HepG2 (cell line): ENCODE results near the gene PRM2. TPM values are rescaled to one million over a fixed set of nuclear protein-coding genes. Genes with fewer than 3 reads are reported as not detected.

Experiments used
- ARNT2 ChIP-seq: sonication (generic); formaldehyde crosslinking; IDR thresholded peaks from 2 replicates; pipeline ENCODE4 v1.8.0; 2022; ENCODE audit warnings: mild to moderate bottlenecking, low read depth, missing genetic modification reagents, moderate library complexity
- FOSL2 ChIP-seq: sonication (generic); formaldehyde crosslinking; IDR thresholded peaks from 2 replicates; pipeline ENCODE4 v1.4.0; 2020; ENCODE audit warnings: missing genetic modification reagents
- HMG20B ChIP-seq: conservative IDR thresholded peaks from 2 replicates; pipeline ENCODE4 v1.6.1; 2016; ENCODE audit warnings: missing genetic modification reagents, missing compliant biosample characterization
- HOXA3 ChIP-seq: sonication (generic); formaldehyde crosslinking; IDR thresholded peaks from 2 replicates; pipeline ENCODE4 v1.5.0; 2020; ENCODE audit warnings: missing genetic modification reagents
- KLF11 ChIP-seq: IDR thresholded peaks from 2 replicates; pipeline ENCODE4 v1.6.1; 2016; ENCODE audit warnings: missing compliant biosample characterization
- MATR3 ChIP-seq: sonication (generic); formaldehyde crosslinking; IDR thresholded peaks from 2 replicates; pipeline ENCODE4 v1.4.0; 2020; ENCODE audit warnings: missing genetic modification reagents
- NKX3-1 ChIP-seq: sonication (generic); formaldehyde crosslinking; IDR thresholded peaks from 2 replicates; pipeline ENCODE4 v1.5.0; 2020; ENCODE audit warnings: missing genetic modification reagents
- STAT5B ChIP-seq: sonication (generic); formaldehyde crosslinking; IDR thresholded peaks from 2 replicates; pipeline ENCODE4 v1.4.0; 2020; ENCODE audit warnings: missing genetic modification reagents
- polyA plus RNA-seq, 8 experiments: library from polyadenylated mRNA; depleted of rRNA in 3 of 8; stranded (reverse) in 7 of 8; unstranded in 1 of 8; fragments of >200 nt; fragmentation: Illumina TruSeq in 4 of 8; extraction: Trizol in 4 of 8; gene quantifications; 2 replicates each; pipeline versions ENCODE4 v1.2.1 to v1.2.3, GENCODE V29; 2011 to 2016; ENCODE audit warnings: low read depth in 4 of 8, missing spikeins in 1 of 8, mixed read lengths in 1 of 8; ENCODE audit not compliant: insufficient read depth in 1 of 8
- total RNA-seq, 5 experiments: library from RNA; depleted of rRNA; stranded (reverse); fragments of >200 nt; fragmentation: Illumina TruSeq; extraction: Trizol; gene quantifications; 2 replicates each; pipeline ENCODE4 v1.2.3, GENCODE V29; 2016; ENCODE audit warnings: low read depth in 1 of 5
- TF ChIP-seq, protein P1 (sequence below): sonication (generic); formaldehyde crosslinking; IDR thresholded peaks from 2 replicates; pipeline ENCODE4 v1.5.1; 2020; ENCODE audit warnings: mild to moderate bottlenecking, missing genetic modification reagents, moderate library complexity
- TF ChIP-seq, protein P2 (sequence below): sonication (generic); formaldehyde crosslinking; IDR thresholded peaks from 2 replicates; pipeline ENCODE4 v1.4.0; 2020; ENCODE audit warnings: missing genetic modification reagents, borderline replicate concordance
- TF ChIP-seq, protein P3 (sequence below), 2 experiments: fragments of 450-650 bp in 1 of 2; sonication (generic) in 1 of 2; formaldehyde crosslinking in 1 of 2; IDR thresholded peaks; 2 replicates each; pipeline versions ENCODE4 v1.6.1 to v1.8.0; 2016 to 2022; ENCODE audit warnings: antibody characterized with exemption in 1 of 2, mild to moderate bottlenecking in 1 of 2, missing genetic modification reagents in 1 of 2

PRM2 gene
- total and polyA plus RNA-seq, 2 of the 13 experiments (the other 11 are each of a cell fraction or from before 2014, with no cell fraction given), result 0.54 TPM; not detected in 1

GRCh38 chr16:11250091-11250785, 26.0 kb downstream of the PRM2 start (continued):
- no peak for TF ChIP-seq FOSL2
- TF ChIP-seq, protein P1, sequence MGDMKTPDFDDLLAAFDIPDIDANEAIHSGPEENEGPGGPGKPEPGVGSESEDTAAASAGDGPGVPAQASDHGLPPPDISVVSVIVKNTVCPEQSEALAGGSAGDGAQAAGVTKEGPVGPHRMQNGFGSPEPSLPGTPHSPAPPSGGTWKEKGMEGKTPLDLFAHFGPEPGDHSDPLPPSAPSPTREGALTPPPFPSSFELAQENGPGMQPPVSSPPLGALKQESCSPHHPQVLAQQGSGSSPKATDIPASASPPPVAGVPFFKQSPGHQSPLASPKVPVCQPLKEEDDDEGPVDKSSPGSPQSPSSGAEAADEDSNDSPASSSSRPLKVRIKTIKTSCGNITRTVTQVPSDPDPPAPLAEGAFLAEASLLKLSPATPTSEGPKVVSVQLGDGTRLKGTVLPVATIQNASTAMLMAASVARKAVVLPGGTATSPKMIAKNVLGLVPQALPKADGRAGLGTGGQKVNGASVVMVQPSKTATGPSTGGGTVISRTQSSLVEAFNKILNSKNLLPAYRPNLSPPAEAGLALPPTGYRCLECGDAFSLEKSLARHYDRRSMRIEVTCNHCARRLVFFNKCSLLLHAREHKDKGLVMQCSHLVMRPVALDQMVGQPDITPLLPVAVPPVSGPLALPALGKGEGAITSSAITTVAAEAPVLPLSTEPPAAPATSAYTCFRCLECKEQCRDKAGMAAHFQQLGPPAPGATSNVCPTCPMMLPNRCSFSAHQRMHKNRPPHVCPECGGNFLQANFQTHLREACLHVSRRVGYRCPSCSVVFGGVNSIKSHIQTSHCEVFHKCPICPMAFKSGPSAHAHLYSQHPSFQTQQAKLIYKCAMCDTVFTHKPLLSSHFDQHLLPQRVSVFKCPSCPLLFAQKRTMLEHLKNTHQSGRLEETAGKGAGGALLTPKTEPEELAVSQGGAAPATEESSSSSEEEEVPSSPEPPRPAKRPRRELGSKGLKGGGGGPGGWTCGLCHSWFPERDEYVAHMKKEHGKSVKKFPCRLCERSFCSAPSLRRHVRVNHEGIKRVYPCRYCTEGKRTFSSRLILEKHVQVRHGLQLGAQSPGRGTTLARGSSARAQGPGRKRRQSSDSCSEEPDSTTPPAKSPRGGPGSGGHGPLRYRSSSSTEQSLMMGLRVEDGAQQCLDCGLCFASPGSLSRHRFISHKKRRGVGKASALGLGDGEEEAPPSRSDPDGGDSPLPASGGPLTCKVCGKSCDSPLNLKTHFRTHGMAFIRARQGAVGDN (CRISPR knock-in tag), result peak; percentile 60; the same call in 1 of the 2 replicates
- no peak; the same call in 1 of the 2 replicates for TF ChIP-seq HMG20B (CRISPR knock-in tag)
- no peak for TF ChIP-seq HOXA3 (CRISPR knock-in tag)
- TF ChIP-seq NKX3-1 (CRISPR knock-in tag), result no peak
- no peak for TF ChIP-seq MATR3 (CRISPR knock-in tag)
- TF ChIP-seq, protein P2, sequence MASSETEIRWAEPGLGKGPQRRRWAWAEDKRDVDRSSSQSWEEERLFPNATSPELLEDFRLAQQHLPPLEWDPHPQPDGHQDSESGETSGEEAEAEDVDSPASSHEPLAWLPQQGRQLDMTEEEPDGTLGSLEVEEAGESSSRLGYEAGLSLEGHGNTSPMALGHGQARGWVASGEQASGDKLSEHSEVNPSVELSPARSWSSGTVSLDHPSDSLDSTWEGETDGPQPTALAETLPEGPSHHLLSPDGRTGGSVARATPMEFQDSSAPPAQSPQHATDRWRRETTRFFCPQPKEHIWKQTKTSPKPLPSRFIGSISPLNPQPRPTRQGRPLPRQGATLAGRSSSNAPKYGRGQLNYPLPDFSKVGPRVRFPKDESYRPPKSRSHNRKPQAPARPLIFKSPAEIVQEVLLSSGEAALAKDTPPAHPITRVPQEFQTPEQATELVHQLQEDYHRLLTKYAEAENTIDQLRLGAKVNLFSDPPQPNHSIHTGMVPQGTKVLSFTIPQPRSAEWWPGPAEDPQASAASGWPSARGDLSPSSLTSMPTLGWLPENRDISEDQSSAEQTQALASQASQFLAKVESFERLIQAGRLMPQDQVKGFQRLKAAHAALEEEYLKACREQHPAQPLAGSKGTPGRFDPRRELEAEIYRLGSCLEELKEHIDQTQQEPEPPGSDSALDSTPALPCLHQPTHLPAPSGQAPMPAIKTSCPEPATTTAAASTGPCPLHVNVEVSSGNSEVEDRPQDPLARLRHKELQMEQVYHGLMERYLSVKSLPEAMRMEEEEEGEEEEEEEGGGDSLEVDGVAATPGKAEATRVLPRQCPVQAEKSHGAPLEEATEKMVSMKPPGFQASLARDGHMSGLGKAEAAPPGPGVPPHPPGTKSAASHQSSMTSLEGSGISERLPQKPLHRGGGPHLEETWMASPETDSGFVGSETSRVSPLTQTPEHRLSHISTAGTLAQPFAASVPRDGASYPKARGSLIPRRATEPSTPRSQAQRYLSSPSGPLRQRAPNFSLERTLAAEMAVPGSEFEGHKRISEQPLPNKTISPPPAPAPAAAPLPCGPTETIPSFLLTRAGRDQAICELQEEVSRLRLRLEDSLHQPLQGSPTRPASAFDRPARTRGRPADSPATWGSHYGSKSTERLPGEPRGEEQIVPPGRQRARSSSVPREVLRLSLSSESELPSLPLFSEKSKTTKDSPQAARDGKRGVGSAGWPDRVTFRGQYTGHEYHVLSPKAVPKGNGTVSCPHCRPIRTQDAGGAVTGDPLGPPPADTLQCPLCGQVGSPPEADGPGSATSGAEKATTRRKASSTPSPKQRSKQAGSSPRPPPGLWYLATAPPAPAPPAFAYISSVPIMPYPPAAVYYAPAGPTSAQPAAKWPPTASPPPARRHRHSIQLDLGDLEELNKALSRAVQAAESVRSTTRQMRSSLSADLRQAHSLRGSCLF, result no peak
- TF ChIP-seq, protein P3, sequence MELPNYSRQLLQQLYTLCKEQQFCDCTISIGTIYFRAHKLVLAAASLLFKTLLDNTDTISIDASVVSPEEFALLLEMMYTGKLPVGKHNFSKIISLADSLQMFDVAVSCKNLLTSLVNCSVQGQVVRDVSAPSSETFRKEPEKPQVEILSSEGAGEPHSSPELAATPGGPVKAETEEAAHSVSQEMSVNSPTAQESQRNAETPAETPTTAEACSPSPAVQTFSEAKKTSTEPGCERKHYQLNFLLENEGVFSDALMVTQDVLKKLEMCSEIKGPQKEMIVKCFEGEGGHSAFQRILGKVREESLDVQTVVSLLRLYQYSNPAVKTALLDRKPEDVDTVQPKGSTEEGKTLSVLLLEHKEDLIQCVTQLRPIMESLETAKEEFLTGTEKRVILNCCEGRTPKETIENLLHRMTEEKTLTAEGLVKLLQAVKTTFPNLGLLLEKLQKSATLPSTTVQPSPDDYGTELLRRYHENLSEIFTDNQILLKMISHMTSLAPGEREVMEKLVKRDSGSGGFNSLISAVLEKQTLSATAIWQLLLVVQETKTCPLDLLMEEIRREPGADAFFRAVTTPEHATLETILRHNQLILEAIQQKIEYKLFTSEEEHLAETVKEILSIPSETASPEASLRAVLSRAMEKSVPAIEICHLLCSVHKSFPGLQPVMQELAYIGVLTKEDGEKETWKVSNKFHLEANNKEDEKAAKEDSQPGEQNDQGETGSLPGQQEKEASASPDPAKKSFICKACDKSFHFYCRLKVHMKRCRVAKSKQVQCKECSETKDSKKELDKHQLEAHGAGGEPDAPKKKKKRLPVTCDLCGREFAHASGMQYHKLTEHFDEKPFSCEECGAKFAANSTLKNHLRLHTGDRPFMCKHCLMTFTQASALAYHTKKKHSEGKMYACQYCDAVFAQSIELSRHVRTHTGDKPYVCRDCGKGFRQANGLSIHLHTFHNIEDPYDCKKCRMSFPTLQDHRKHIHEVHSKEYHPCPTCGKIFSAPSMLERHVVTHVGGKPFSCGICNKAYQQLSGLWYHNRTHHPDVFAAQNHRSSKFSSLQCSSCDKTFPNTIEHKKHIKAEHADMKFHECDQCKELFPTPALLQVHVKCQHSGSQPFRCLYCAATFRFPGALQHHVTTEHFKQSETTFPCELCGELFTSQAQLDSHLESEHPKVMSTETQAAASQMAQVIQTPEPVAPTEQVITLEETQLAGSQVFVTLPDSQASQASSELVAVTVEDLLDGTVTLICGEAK (IDR thresholded peaks at IDR 0.05), result no peak
- TF ChIP-seq, protein P3 (CRISPR knock-in tag; IDR thresholded peaks at IDR 0.05), result no peak
- no peak for TF ChIP-seq ARNT2 (CRISPR knock-in tag)
- no peak for TF ChIP-seq STAT5B (CRISPR knock-in tag)
- TF ChIP-seq KLF11 (CRISPR knock-in tag), result no peak
